ELF-1 (cell line): ENCODE results near the gene TMEM200A.

ENCODE experiments used
- DNase-seq: peaks from one replicate; pipeline ENCODE4 v3.0.0-alpha.2; 2016; ENCODE audit warnings: low read depth, low spot score

Gene TMEM200A

DNA sequence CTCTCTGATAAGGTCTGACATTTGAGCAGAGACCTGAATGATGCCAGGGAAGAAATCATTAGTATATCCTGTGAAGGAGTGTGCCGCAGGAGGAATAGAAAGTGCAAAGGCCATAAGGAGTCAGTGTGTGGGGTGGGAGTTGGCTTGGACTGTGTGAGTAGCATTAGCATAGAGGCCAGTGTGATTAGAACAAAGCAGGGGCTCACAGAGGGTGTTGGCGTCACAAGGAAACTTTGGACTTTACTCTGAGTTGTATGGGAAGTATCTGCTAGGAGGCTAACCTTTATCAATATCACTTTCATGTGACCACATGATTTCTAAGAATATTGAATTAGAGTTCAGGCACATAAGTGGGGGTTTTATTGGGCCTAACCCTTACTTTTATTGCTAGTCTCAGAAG, 12.1 kb downstream of the TMEM200A start:
- no peak for DNase-seq

DNA sequence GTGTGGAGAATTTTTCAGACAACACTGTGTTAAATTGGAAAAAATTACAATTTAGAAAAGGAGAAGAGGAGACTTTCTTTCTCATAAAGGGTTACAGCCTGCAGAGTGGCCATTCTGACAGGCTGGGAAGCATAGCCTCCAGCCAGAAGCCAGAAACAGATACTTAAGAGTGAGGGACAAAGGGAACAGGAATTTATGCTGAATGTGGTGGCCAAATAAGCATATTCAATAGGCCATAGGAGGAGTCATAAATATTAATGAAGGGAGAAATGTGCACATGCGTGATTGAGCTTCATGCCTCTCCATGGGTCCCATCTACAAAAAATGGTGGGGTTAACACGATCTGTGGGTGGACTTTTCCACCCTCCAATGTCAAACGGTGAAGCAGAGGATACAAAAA, 13.4 kb downstream of the TMEM200A start:
- DNase-seq = peak; percentile 8

DNA sequence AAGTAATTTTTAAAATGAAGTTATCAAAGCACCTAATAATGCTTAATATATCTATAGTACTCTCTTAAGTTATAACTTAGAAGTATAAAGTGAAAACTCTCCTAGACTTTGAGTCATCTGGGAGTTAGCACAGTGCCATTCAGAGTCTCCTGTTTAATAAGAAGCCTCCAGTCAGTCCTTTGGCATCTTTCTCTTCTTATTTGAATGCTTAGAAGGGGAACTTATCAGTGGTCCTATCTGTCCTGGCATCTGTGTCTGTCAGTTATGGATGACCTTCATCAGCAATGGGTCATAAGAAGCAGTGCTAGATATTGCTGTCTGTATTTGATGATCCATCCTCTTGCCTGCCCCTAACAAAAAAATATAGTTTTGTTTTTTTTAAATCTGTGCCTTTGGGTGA, 15.2 kb downstream of the TMEM200A start:
- DNase-seq = no peak

DNA sequence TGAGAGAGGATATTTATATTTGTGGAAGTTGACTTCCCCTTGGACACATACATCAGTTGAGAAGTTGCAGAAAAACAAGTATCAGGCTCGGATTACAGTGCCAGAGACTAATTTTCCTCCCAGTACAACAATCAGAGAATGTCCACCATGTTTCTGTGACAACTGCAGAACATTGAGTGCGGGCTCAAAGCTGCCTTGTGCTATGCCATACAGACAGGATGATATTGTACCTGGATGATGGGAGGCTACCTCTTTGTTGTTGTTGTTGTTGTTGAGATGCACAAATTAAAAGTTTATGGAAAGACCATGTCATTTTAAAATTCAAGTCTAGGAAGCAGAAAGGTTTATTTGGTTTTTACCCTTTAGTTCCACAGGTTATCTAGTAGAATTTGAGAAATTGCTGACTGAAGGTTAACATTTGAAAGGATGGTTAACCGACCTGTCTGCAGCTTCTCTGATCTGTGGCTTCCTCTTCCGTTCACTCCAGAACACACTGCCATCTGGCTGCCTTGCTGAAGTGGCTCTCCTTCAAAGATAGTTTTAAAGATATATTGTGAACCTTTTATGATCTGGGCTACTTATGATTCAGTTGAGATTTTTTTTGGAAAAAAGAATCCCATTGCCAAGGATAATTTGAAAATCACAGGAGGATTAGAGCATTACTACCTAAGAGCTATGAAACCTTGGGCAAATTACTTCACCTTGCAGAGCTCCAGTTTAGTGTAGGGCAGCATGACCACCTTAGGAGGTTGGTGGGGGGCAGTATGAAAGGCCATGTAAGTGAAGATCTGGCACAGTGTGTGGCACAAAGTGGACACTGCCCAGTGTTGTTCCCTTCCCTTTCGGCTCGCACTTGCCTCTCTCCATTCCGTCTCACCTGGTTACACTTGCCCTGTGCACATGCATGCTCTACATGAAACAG, 15.9 kb downstream of the TMEM200A start:
- DNase-seq = no peak

DNA sequence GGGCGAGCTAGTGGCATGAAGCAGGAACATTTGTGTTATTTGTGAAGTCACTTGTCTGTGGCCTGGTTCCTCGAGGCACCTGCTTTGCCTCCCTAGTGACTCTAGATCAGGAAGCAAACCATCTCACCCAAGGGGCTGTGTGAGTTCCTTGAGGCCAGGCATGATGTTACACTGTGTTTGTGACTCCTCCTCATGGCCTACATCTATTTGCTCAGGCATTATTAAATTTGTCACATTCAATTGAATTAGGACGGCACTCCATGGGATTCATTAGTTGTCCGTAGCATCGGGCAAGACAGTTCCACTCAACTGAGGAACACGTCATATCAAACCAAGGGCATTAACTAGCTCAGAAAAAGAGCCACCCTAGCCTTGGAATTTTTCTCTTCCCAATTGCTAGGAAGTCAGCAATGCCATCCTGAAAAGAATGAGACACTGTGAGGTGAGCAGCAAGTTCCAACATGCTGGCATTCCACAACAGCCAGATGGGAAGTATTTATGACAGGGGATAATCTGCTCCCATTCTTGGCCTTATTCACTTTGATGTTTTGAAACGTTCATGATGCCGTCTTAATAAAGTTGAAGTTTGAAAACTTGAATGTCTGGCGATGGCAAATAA, 17.2 kb downstream of the TMEM200A start:
- DNase-seq = no peak

DNA sequence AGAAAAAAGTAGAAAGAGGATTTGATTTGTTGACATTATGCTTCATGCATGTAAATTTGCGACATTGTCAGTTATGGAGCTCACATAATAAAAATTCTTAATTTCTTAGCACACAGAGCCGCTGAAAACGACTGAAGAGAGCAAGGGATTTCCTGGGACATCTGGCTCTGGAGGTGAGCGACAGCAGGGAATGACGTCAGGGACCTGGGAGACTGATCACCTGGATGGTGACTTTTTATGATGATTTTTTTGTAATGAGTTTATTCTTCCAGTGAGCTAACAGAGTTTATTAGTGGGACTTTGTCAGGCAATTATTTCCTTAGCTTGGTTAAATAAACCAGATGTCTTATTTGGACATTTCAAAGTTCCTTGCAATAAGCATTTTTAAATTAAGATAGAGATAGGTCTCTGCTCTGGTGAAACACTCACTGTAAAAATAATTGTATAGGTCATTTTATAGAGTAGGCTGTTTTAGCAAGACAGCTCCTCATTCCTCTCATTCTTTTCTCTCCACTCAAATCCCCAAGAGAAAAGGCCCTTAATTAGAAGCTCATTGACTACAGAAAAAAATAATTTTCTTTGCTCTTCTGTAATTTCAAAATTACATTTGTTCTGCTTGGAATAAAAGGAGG, 19.4 kb downstream of the TMEM200A start:
- no peak for DNase-seq

DNA sequence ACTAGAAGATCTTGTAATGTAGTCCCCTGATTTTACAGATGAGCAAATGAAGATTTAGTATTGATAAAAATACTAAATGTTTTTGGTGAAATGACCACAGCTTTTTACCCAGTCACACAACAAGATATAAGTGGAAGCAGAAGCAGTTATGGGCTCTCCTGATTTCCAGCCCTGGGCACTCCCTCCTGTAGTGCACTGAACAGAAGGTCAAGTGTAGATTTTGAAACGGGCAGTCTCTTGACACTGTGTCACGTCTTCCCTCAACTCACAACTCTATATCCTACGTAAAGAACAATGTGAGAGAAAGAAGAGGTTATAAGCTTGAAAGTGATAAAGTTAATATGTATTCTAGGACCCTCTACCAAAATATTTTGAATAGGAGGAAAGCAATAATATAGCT, 23.3 kb downstream of the TMEM200A start:
- DNase-seq = no peak

DNA sequence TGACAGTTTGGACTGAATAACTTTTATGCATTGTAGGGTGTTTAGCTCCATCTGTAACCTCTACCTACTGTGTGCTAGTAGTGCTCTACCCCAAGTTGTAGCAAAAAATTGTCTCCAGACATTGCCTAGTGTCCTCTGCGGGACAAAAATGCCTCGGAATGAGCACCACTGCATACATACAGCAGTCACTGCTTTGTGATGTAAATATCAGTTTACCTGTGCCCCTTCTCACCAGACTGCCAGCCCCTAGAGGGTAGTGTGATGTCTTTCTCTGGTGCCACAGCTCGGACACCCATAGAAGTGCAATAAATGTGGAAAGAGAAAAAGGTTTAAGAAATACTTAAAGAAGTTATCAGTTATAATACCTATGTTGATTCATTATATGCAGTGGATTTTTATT, 25.1 kb downstream of the TMEM200A start:
- DNase-seq = no peak

DNA sequence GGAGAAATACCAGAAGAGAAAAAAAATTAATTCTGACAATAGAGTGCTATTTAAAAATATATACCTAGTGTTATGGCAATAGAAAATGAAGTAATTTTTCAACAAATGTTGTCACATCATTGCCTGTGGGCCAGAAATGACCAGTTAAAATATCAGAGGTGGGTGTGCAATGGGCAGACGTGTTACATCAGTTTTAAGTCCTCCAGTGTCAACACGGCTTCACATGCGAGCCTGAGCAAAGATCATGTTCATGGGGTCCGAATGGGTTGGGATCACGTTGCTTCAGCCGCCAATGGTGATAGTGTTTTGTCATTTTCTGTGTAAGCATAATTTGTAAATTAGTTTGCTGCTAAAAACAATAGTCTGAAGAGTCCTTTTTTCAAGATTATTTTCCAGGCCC, 27.5 kb downstream of the TMEM200A start:
- DNase-seq = no peak

DNA sequence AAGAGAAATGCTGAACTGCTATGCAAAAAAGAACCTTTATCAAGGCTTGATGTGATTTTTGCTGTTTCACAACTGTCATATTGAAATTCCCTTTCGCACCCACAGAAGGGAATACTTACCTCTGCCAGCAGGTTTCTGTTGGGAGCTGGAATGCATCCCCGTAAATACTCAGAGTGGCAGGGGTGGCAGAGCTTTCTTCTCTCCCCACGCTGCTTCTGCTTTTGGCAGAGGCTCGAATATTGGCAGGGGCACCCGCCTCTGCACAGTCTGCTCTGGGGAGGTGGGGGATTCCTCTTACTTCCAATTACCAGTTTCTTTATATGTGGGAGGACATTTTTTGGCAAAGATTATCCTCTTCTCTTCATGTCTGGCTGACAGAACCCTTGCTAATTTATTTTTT, 28.4 kb downstream of the TMEM200A start:
- DNase-seq = no peak

DNA sequence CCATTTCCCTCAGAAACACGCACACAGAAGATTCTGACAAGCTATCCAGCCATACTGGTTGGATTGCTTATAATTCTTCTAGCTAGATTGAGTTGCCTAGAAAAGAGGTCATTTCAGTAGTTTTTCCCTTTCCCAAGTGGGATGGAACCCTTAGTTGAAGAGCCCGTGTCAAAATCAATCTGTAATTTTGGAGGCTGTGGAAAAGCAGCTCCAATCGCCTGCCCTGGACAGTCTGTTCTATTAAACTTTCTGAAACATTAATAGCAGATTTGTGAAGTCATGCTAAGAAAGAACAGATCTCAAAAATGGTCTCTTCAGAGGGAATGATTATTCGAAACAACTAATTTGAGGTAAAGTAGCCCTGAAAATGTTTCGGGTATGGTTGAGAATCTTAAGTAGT, 29.3 kb downstream of the TMEM200A start:
- no peak for DNase-seq

DNA sequence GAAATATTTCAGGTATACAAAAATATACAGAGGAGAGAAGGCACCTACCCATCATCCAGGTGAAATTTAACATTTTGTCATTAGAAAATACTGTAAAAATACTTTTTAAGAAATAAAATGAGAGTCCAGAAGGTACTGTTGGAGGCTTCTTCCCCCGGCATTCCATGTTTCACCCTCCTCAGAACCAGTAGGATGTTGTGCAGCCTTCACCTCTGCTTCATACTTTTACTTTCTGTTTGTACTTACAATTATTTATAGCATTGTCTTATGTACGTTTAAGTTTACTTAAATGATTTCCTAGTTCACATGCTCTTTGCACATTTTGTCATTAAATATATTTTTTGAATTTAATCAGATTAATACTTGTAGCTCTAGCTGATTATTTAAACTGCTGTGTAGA, 30.9 kb downstream of the TMEM200A start:
- DNase-seq = no peak

DNA sequence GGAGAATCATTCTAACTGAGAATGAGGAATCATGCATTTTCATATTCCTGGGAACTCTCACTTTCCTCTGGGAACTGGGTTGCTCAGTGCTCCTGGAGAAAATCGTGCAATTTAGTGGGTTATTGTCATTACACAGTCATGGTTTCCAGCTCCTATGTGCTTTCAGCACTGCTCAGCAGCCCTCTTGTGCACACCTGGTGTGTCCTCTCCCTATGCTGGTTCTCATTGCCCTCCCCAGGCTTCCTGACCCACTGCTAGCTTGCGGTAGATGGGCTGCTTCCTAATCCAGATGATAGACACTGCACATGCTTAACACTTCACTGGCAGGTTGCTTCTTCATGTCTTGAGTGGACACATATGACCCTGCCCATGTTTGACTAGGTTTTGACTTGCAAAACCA, 39.7 kb downstream of the TMEM200A start:
- DNase-seq = no peak

DNA sequence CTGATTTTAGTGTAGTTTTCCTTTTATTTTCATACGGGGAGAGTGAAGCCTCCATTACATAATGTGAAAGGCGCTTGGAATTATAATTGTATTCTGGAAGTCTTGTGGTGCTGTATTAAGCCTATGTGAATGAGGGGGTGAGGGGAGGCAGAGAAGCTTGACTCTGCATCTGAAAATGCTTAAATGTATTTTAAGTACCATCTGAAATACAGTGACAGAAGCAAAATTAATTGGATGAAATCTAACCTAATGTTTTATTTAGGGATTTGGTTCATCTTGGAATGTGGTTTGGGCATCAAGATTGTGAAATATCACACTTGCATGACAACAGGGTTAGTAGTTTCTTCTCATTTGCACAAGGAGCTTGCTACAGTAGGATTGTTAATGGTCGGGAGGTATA, 41.2 kb downstream of the TMEM200A start:
- no peak for DNase-seq

DNA sequence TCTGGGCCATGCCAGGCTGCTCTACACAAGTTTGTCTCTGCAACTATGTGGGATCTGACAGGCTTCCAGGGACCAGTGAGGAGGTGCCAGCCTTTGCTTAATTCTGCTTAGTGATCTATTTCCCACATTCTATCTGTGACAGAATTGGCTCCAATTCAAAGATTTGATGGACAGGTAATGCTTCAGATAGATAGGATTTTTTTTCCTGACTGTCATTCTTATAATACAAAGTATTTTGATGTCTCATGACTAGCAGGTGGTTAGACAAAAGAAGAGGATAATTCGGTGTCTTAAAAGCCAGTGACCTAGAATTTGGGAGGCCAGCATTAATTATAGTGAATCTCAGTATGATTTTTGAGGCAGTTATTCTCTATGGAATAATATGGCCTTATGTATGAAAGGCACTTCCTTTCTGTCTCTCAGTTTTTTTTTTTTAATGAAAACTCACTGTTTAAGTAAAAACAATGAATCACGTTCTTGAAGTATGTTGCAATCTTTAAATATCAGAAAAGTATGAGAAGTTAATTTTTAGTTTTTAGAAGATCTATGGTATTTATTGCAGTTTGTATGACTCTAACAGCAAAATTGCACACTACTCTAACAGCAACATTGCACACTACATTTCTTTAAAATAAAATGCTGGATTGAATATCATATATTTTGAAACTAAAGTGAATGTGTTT, 43.7 kb downstream of the TMEM200A start:
- DNase-seq = no peak

DNA sequence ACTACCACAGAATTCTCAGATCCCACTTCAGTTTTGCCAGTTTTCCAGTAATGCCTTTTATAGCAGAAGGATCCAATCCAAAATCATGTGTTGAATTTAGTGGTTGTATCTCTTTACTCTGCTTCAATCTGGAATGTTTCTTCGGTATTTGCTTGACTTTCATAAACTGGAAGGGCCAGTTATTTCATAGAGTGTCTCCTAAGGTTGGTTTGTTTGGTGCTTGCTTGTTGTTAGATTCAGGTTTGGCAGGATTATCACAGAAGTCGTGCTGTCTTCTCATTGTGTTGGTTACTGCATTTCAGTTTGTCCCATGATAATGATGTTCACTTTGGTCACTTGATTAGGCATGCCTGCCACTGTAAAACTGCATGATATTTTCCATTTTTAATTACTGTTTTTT, 45.7 kb downstream of the TMEM200A start:
- DNase-seq = no peak

DNA sequence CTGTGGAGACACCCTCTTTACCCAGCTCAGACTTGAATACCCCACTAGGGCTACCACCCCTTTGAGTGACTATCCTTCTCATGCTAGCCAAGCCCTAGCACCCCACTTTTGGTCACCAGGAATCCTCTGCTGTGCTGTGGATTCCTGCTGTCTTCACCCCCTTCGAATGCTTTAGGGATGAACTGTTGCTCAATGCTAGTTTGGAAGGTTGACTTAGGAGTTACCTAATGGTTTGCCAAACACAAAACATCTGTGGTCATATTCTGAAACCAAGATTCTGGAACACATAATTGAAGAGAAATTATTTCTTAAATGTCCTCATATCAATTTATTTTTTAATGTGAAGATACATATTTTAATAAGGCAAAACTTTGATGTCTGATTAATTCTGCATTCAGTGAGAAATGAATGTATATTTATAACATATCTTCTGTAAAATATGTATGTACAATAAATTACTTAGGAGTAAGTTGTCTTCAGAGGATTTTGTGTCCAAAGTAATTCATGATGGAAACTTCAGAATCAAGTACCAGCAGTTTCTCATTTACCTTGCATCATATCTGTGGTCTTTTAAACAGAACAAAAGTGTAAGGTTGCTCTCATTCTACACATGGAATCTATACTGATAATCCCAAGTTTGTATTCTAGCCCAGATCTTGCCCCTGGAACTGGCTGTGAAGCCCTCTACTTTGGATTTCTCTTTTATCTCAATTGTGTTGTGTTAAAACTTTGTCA, 46.9 kb downstream of the TMEM200A start:
- DNase-seq = no peak

DNA sequence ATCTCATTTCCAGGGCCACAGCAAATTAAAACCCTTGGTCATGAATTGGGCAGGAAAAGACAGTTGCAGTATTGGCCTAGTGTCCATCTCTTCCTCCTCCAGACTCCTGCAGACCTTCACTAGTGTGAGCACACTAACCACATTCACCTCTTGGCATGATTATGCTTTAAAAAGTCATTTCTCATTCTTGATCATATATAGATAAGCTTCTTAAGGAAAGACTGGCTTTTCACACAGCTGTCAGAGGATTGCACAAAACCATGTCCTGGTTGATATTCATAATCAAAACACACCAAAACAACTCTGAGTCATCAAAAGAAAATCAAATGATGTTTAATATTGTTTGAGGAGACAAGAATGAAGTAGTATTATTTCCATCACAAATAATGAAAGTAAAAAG, 52.1 kb downstream of the TMEM200A start:
- DNase-seq = no peak

DNA sequence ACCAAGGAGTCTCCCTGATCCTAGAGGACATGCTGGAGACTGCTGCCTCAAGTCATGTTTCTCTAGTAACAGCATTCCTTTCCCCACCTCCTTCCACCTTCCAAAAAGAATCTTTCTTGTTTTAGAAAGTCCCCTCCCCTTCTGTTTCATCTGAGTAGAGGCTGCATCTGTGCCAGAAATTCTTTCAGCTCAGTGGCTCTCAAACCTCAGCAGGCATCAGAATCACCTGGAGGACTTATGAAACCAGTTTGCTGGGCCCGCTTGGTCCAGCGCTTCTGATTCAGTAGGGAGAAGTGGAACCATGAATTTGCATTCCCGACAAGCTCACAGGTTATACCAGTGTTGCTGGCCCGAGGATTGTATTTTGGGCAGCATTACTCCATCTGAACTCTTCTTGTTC, 55.1 kb downstream of the TMEM200A start:
- DNase-seq = no peak

DNA sequence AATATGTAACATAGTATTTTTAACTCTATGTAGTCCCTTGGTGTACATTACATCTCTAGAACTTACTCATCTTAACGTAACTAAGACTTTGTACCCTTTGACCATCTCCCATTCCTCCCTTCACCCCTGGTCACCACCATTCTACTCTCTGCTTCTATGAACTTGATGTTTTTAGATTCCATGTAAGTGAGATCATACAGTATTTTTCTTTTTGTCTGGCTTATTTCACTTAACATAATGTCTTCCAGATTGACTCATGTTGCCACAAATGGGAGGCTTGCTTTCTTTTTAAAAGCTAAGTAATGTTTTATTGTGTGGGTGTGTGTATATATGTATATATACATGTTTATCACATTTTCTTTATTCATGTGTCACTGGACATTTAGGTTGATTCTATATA, 55.8 kb downstream of the TMEM200A start:
- DNase-seq = no peak

DNA sequence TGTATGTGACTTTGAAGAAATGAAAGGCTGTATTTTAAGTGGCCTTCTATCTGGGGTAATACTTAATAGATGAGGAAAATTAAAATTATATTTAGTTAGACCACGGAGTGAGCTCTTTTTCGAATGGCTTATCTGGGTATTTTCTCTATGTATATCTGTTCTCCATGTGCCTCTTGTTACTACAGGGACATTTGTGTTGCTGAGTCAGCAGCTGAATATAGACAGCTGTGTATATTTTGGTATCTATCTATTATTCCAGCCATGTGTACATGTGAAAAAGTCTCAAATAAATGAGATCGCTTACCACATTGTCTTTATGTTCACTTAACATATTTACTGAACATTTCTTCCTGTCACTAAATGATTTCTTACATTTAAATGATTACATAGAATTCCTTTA, 57.2 kb downstream of the TMEM200A start:
- no peak for DNase-seq

DNA sequence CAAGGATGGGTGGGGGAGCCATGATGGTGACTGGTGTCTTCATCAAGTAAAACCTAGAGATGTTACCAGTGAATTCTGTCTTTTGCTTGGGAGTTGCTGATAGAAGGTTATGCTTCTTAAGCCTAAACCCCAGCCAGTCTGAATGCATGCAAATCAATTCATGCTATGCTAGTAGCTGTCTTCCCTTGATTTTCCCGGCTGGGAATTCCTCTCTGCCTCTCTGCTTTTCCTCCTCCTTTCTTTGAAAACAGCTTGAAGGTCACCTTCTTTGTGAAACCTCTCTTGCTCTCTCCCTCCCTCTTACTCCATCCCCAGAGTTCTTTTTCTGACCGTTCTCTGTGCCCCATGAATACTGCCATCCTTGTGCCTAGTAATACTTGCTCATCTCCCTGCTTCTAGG, 58.9 kb downstream of the TMEM200A start:
- no peak for DNase-seq
